ENCODE measurements around the gene PSMD5. TPM values are rescaled to one million over a fixed set of nuclear protein-coding genes. Genes with fewer than 3 reads are reported as not detected.

Gene PSMD5
- total RNA-seq, 1 experiment from 2014 or later: 68.1 TPM

DNA sequence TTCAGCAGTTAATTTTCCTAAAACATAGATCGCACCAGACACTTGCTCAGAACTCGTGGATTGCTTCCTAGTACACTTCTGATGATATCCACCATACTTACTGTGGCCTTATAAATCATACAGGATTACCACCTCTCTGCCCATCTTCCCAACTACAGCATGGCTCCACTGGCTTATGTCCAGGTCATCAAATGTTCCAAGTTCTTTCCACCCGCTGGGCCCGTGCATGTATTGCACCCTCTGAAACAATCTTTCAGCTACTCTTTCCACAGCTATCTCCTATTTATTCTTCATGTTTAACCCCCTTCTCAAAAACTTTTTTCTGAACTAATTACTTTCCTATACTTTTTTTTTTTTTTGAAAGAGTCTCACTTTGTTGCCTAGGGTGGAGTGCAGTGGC is 68.0 kb downstream of the PSMD5 start:
- Mint-ChIP-seq H3K4me1 (ENCODE audit: low read depth, unreplicated experiment) (peaks cover 16% of the 10 kb centered on the region), H3K36me3 (ENCODE audit: insufficient read depth, unreplicated experiment) (peaks cover 81% of the 10 kb centered on the region), H3K27me3 (ENCODE audit: insufficient read depth, unreplicated experiment) (no peaks in the 10 kb centered on the region), H3K9me3 (ENCODE audit: unreplicated experiment) (no peaks in the 10 kb centered on the region), H3K27ac (ENCODE audit: unreplicated experiment) (no peak overlapping the region), H3K4me3 (ENCODE audit: unreplicated experiment) (no peak overlapping the region)
- no peaks in the 10 kb centered on the region for H3K27me3 ChIP-seq (replicated peaks; ENCODE audit: control insufficient read depth, insufficient read depth, low read length)
- POLR2A ChIA-PET: no interaction called here
- H3K4me3 ChIP-seq (ENCODE audit: low read depth, low read length): no peak overlapping the region
- peaks cover 7% of the 10 kb centered on the region for H3K4me1 ChIP-seq
- H3K9me3 ChIP-seq: no peaks in the 10 kb centered on the region
- DNase-seq: no peak
- CTCF ChIA-PET: interaction anchor here (0.6 kb wide), 1 partner anchor 76 kb away, joined by 3 read pairs; no protein-coding TSS in a partner anchor
- no TSS peak for BruUV-seq (replicated peaks)
- no peaks in the 10 kb centered on the region; the same call in 1 of the 2 replicates for H3K36me3 ChIP-seq (ENCODE audit: control insufficient read depth, insufficient read depth, low read length)
- TF ChIP-seq, protein P1, sequence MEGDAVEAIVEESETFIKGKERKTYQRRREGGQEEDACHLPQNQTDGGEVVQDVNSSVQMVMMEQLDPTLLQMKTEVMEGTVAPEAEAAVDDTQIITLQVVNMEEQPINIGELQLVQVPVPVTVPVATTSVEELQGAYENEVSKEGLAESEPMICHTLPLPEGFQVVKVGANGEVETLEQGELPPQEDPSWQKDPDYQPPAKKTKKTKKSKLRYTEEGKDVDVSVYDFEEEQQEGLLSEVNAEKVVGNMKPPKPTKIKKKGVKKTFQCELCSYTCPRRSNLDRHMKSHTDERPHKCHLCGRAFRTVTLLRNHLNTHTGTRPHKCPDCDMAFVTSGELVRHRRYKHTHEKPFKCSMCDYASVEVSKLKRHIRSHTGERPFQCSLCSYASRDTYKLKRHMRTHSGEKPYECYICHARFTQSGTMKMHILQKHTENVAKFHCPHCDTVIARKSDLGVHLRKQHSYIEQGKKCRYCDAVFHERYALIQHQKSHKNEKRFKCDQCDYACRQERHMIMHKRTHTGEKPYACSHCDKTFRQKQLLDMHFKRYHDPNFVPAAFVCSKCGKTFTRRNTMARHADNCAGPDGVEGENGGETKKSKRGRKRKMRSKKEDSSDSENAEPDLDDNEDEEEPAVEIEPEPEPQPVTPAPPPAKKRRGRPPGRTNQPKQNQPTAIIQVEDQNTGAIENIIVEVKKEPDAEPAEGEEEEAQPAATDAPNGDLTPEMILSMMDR (IDR thresholded peaks at IDR 0.05; ENCODE audit: insufficient read depth in 1 of 2, low read depth in 1 of 2, low read length in 1 of 2, severe bottlenecking in 1 of 2, unreplicated experiment in 1 of 2): no peak
- intact Hi-C loops (cut with micrococcal nuclease; ENCODE audit: unreplicated experiment): no loop called here

DNA sequence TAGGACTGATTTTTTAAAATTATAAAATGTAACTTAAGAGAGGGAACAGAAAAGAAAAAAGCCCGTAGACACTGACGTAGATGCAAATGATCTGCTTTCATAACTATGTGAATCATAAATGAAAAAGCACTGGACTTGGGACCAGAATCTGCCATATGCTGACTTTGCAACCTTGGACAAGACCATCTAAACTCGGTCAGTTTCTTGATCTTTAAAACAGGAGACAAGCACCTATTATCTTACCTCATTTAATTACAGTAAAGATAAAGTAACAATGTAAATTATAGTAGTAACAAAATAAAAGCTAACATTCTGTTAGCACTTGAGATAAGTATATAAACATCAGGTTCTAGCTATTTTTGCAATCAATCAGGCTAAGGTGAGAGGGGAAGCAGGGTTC is 69.5 kb downstream of the PSMD5 start:
- Histone ChIP-seq H3K36me3 (ENCODE audit: control insufficient read depth, insufficient read depth, low read length) (no peaks in the 10 kb centered on the region; the same call in 1 of the 2 replicates), H3K4me3 (ENCODE audit: low read depth, low read length) (no peak overlapping the region), H3K27me3 (replicated peaks; ENCODE audit: control insufficient read depth, insufficient read depth, low read length) (no peaks in the 10 kb centered on the region), H3K9me3 (no peaks in the 10 kb centered on the region), H3K4me1 (peaks cover 15% of the 10 kb centered on the region)
- peaks cover 74% of the 10 kb centered on the region for H3K36me3 Mint-ChIP-seq (ENCODE audit: insufficient read depth, unreplicated experiment)
- H3K27me3 Mint-ChIP-seq (ENCODE audit: insufficient read depth, unreplicated experiment): no peaks in the 10 kb centered on the region
- H3K27ac Mint-ChIP-seq (ENCODE audit: unreplicated experiment): no peak overlapping the region
- CTCF ChIA-PET: no interaction called here
- DNase-seq: no peak
- no peaks in the 10 kb centered on the region for H3K9me3 Mint-ChIP-seq (ENCODE audit: unreplicated experiment)
- BruUV-seq (replicated peaks): no TSS peak
- POLR2A ChIA-PET: no interaction called here
- peaks cover 23% of the 10 kb centered on the region for H3K4me1 Mint-ChIP-seq (ENCODE audit: low read depth, unreplicated experiment)
- intact Hi-C loops (cut with micrococcal nuclease; ENCODE audit: unreplicated experiment): no loop called here
- H3K4me3 Mint-ChIP-seq (ENCODE audit: unreplicated experiment): no peak overlapping the region
- TF ChIP-seq, protein P1 (IDR thresholded peaks at IDR 0.05; ENCODE audit: insufficient read depth in 1 of 2, low read depth in 1 of 2, low read length in 1 of 2, severe bottlenecking in 1 of 2, unreplicated experiment in 1 of 2): no peak

DNA sequence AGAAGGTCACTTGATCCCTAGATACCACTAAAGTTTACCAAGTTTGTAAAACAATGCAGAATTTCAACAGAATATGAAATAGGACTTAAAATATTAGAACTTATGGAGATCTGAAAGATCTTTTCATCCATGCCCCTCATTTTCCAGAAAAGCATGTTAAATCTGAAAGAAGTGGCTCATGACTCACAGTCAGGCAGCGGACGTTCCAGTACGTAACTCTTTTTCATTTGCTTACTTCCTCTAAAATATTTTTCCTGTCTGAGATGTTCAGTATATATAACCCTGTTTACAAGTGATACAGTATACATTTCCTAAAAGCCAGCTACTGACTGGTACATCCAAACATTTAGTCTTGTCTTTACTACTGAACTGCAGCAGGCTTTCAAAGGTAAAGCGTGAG is 71.8 kb downstream of the PSMD5 start:
- Histone ChIP-seq H3K9me3 (no peaks in the 10 kb centered on the region), H3K4me1 (peaks cover 36% of the 10 kb centered on the region), H3K4me3 (ENCODE audit: low read depth, low read length) (no peak overlapping the region), H3K27me3 (replicated peaks; ENCODE audit: control insufficient read depth, insufficient read depth, low read length) (no peaks in the 10 kb centered on the region), H3K36me3 (ENCODE audit: control insufficient read depth, insufficient read depth, low read length) (peaks cover under 1% of the 10 kb centered on the region; the same call in 1 of the 2 replicates)
- Mint-ChIP-seq H3K4me1 (ENCODE audit: low read depth, unreplicated experiment) (peaks cover 29% of the 10 kb centered on the region), H3K36me3 (ENCODE audit: insufficient read depth, unreplicated experiment) (peaks cover 63% of the 10 kb centered on the region), H3K9me3 (ENCODE audit: unreplicated experiment) (no peaks in the 10 kb centered on the region), H3K4me3 (ENCODE audit: unreplicated experiment) (no peak overlapping the region), H3K27me3 (ENCODE audit: insufficient read depth, unreplicated experiment) (no peaks in the 10 kb centered on the region), H3K27ac (ENCODE audit: unreplicated experiment) (no peak overlapping the region)
- BruUV-seq (replicated peaks): no TSS peak
- ChIA-PET CTCF (no interaction called here), POLR2A (no interaction called here)
- TF ChIP-seq, protein P1 (IDR thresholded peaks at IDR 0.05; ENCODE audit: insufficient read depth in 1 of 2, low read depth in 1 of 2, low read length in 1 of 2, severe bottlenecking in 1 of 2, unreplicated experiment in 1 of 2): no peak
- DNase-seq: no peak
- intact Hi-C loops (cut with micrococcal nuclease; ENCODE audit: unreplicated experiment): no loop called here
